SU-DHL-6 (cell line): ENCODE measurements around the gene DCHS2.

Experiments used
- H2AFZ ChIP-seq: fragments of 200-600 bp; sonication (generic); 2 replicates; pipeline ENCODE4 v1.6.1; 2014; ENCODE audit warnings: low read depth, mild to moderate bottlenecking, moderate library complexity, mixed read lengths, antibody characterized with exemption, low read length; ENCODE audit not compliant: severe bottlenecking
- H3F3A ChIP-seq: fragments of 200-600 bp; shearing (Covaris generic); 2 replicates; pipeline ENCODE4 v1.6.0; 2016; ENCODE audit warnings: antibody characterized with exemption, mild to moderate bottlenecking; ENCODE audit not compliant: insufficient read depth
- H3K27ac ChIP-seq: fragments of 200-600 bp; sonication (generic); 2 replicates; pipeline ENCODE4 v1.5.1; 2016; ENCODE audit warnings: low read depth, mild to moderate bottlenecking, low read length, moderate library complexity, mixed read lengths
- H3K27me3 ChIP-seq: fragments of 200-600 bp; sonication (generic), shearing (Covaris generic); 2 replicates; pipeline ENCODE4 v1.6.0; 2014; ENCODE audit warnings: mild to moderate bottlenecking, low read length
- H3K36me3 ChIP-seq: fragments of 200-600 bp; sonication (generic); 2 replicates; pipeline ENCODE4 v1.6.1; 2014; ENCODE audit warnings: mild to moderate bottlenecking, low read length, mixed read lengths
- H3K4me2 ChIP-seq: fragments of 300-600, 200-600 bp; shearing (Covaris generic), sonication (generic); 2 replicates; pipeline ENCODE4 v1.6.0; 2014; ENCODE audit warnings: low read length, low read depth, mild to moderate bottlenecking; ENCODE audit not compliant: poor library complexity, severe bottlenecking
- H3K4me3 ChIP-seq: fragments of 200-600 bp; sonication (generic); 2 replicates; pipeline ENCODE4 v1.5.1; 2014; ENCODE audit warnings: antibody characterized with exemption, low read length, mild to moderate bottlenecking, mixed read lengths; ENCODE audit not compliant: insufficient read depth, poor library complexity, severe bottlenecking
- H3K79me2 ChIP-seq: fragments of 200-600 bp; sonication (generic); 2 replicates; pipeline ENCODE4 v1.6.1; 2014; ENCODE audit warnings: mild to moderate bottlenecking, low read length, moderate library complexity; ENCODE audit not compliant: insufficient read depth
- H3K9ac ChIP-seq: fragments of 200-600 bp; sonication (generic); 2 replicates; pipeline ENCODE4 v1.7.0; 2014; ENCODE audit warnings: mild to moderate bottlenecking, low read length
- H3K9me2 ChIP-seq: fragments of 200-600 bp; sonication (generic); replicated peaks from 2 replicates; pipeline ENCODE4 v1.6.1; 2014; ENCODE audit warnings: low read length; ENCODE audit not compliant: insufficient read depth
- H3K9me3 ChIP-seq: fragments of 200-600 bp; sonication (generic); 2 replicates; pipeline ENCODE4 v1.6.1; 2014; ENCODE audit warnings: low read length, mixed read lengths; ENCODE audit not compliant: insufficient read depth
- H4K20me1 ChIP-seq: fragments of 200-600 bp; sonication (generic); 2 replicates; pipeline ENCODE4 v1.6.1; 2014; ENCODE audit warnings: low read depth, mild to moderate bottlenecking, antibody characterized with exemption, low read length, moderate library complexity, mixed read lengths
- CTCF ChIP-seq: fragments of 200-600 bp; sonication (generic); IDR thresholded peaks from one replicate; pipeline ENCODE4 v1.5.1; 2017; ENCODE audit warnings: antibody characterized with exemption, mild to moderate bottlenecking, low read length, moderate library complexity; ENCODE audit not compliant: insufficient read depth, poor library complexity, severe bottlenecking
- EZH2phosphoT487 ChIP-seq: fragments of 200-600 bp; sonication (generic), shearing (Covaris generic); conservative IDR thresholded peaks from 2 replicates; pipeline ENCODE4 v1.6.1; 2018; ENCODE audit warnings: mild to moderate bottlenecking, antibody characterized with exemption, low read length, moderate library complexity, mixed read lengths

Gene DCHS2

GRCh38 chr4:154231806-154232478 is 259.7 kb downstream of the DCHS2 start:
- TF ChIP-seq EZH2phosphoT487 (no peak), CTCF (no peak)
- no peaks in the 10 kb centered on the region for H3K9me2 ChIP-seq
- H3K79me2 ChIP-seq = no peaks in the 10 kb centered on the region
- no peaks in the 10 kb centered on the region for H3K9me3 ChIP-seq
- no peak overlapping the region for H3K27ac ChIP-seq
- H3K27me3 ChIP-seq = no peaks in the 10 kb centered on the region
- no peaks in the 10 kb centered on the region for H3F3A ChIP-seq
- H4K20me1 ChIP-seq = no peaks in the 10 kb centered on the region
- H2AFZ ChIP-seq = no peak overlapping the region
- H3K4me2 ChIP-seq = no peak overlapping the region
- no peak overlapping the region for H3K9ac ChIP-seq
- no peak overlapping the region for H3K4me3 ChIP-seq
- no peaks in the 10 kb centered on the region for H3K36me3 ChIP-seq

GRCh38 chr4:154230723-154231122 is 260.9 kb downstream of the DCHS2 start:
- Histone ChIP-seq H3K27ac (no peak overlapping the region), H2AFZ (no peak overlapping the region), H3K36me3 (no peaks in the 10 kb centered on the region), H4K20me1 (no peaks in the 10 kb centered on the region), H3K4me2 (no peak overlapping the region), H3K9ac (no peak overlapping the region), H3K9me2 (no peaks in the 10 kb centered on the region), H3K9me3 (no peaks in the 10 kb centered on the region), H3K27me3 (no peaks in the 10 kb centered on the region), H3F3A (no peaks in the 10 kb centered on the region), H3K79me2 (no peaks in the 10 kb centered on the region), H3K4me3 (no peak overlapping the region)
- TF ChIP-seq CTCF (no peak), EZH2phosphoT487 (no peak)

DNA sequence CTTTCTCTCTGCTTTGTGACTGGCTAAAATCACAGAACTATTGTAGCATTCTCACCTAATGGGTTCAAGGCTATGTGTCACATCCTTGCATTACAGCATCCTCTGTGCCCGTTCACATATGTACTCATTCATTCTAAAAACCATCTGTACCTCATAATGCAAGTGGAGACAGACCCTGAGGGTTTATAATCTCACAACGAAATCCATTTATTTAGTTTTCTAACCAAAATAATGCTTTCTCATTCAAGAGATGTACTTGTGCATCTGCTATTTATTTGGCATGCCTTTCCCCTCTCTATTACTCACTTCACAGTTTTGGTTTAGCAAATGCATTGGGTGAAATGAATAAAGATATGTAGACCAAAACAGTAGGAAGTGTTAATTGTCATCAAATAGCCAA is 261.5 kb downstream of the DCHS2 start:
- Histone ChIP-seq H3K9me3 (no peaks in the 10 kb centered on the region), H3K9me2 (no peaks in the 10 kb centered on the region), H2AFZ (no peak overlapping the region), H3F3A (no peaks in the 10 kb centered on the region), H4K20me1 (no peaks in the 10 kb centered on the region), H3K79me2 (no peaks in the 10 kb centered on the region), H3K4me2 (no peak overlapping the region), H3K9ac (no peak overlapping the region), H3K27ac (no peak overlapping the region), H3K36me3 (no peaks in the 10 kb centered on the region), H3K27me3 (no peaks in the 10 kb centered on the region), H3K4me3 (no peak overlapping the region)
- TF ChIP-seq CTCF = no peak
- no peak for TF ChIP-seq EZH2phosphoT487
